Measurements from ENCODE around the gene DDX51.
"Not testable (repeated sequence)": the region's sequence is repeated elsewhere in the genome, so short reads cannot be mapped to it uniquely, and the experiment has no call there.

Gene DDX51

GRCh38 chr12:132153501-132154340 is 9.6 kb upstream of the DDX51 start:
- DNase-seq (ENCODE audit: low read depth), result peak; percentile 48

- no peak for DNase-seq (ENCODE audit: low read depth)
Observed at GRCh38 chr12:132152953-132153352, 8.8 kb upstream of the DDX51 start.

DNA sequence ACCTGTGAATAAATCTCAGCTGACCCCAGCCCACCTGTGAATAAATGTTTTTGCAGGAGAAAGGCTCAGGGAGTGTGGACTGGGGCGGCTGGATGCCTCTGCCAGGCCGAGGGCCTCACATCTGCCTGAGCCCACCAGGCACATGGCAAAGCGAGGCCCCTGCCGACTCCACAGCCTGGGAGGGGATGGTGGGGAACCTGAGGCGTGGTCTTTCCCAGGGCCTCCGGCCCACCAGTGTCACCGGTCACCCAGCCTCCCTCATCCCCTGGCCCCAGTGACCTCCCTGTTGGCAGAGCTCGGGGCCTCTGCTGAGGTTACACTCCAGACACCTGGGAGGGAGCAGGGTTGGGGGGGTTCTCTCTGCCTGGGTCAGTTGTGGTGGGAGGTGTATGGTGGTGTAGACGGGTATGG is 8.3 kb upstream of the DDX51 start:
- no peak for DNase-seq (ENCODE audit: low read depth)

DNA sequence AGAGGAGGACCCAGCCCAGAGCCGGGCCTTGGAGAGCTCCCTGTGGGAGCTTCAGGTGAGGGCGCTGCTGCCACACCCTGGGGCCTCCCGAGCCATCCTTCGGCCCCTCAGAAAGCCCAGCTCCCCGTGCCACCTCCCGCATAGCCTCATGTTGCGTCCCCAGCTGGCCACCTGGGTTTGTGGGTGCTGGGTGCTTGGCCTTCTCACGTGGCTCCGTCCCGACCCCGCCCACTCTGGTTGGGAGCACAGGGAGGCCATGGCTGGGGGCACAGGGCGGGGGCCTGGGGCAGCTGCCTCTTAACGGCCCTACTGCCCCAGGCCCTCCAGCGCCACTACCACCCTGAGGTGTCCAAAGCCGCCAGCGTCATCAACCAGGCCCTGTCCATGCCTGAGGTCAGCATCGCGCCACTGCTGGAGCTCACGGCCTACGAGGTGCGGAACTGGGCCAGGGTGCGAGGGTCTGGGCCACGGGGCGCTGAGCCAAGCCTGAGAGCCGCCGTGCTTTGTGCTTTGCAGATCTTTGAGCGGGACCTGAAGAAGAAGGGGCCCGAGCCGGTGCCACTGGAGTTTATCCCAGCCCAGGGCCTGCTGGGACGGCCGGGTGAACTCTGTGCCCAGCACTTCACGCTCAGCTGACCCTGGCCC is 7.8 kb upstream of the DDX51 start:
- no peak for DNase-seq (ENCODE audit: low read depth)

DNA sequence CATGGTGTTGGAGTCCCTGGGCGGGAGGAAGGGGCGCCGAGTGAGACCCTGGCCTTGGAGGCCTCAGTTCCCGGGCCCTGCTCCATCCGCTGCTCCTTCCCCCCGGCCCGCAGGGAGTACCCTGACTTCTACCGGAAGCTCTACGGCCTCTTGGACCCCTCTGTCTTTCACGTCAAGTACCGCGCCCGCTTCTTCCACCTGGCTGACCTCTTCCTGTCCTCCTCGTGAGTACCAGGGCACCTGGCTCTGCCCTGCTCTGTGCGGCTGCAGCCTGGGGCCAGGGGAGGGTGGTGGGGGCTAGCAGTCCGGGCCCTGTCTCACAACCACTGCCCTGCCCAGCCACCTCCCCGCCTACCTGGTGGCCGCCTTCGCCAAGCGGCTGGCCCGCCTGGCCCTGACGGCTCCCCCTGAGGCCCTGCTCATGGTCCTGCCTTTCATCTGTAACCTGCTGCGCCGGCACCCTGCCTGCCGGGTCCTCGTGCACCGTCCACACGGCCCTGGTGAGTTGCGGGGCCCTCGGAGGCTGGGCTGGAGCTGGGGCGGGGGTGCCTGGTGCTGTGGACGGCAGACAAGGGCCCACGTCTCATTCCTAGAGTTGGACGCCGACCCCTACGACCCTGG is 7.1 kb upstream of the DDX51 start:
- no peak for DNase-seq (ENCODE audit: low read depth)

- DNase-seq (ENCODE audit: low read depth), result no peak
Observed at GRCh38 chr12:132150780-132151144, 6.6 kb upstream of the DDX51 start.

GRCh38 chr12:132149526-132149925 is 5.4 kb upstream of the DDX51 start:
- DNase-seq (ENCODE audit: low read depth), result not testable (repeated sequence)

DNA sequence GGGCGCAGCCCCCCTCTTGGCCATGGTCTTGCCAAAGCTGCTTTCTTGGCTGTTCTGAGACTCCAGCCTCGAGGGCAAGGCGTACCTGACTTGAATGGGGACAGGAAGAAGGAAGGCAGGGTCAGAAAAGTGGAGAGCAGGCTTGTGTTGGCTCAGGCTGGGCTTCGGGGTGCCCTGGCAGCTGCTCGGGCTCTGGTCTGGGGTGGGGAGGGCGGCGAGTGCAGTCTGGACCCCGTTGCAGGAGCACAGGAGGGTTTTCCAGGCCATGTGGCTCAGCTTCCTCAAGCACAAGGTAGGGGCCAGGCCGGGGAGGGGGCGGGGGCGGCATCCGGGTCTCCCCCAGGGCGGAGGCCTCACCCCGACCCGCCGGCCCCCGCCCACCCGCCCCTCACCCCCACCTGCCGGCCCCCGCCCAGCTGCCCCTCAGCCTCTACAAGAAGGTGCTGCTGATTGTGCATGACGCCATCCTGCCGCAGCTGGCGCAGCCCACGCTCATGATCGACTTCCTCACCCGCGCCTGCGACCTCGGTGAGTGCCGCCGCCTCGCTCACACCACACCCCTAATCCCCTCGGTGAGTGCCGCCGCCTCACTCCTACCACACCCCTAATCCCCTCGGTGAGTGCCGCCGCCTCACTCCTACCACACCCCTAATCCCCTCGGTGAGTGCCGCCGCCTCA is 4.4 kb upstream of the DDX51 start:
- no peak for DNase-seq (ENCODE audit: low read depth)

- no peak for DNase-seq (ENCODE audit: low read depth)
Observed at GRCh38 chr12:132147423-132148367, 3.6 kb upstream of the DDX51 start.

GRCh38 chr12:132146772-132147422 is 2.8 kb upstream of the DDX51 start:
- DNase-seq (ENCODE audit: low read depth), result no peak

GRCh38 chr12:132146098-132146497 is 2.0 kb upstream of the DDX51 start:
- no peak for DNase-seq (ENCODE audit: low read depth)

DNA sequence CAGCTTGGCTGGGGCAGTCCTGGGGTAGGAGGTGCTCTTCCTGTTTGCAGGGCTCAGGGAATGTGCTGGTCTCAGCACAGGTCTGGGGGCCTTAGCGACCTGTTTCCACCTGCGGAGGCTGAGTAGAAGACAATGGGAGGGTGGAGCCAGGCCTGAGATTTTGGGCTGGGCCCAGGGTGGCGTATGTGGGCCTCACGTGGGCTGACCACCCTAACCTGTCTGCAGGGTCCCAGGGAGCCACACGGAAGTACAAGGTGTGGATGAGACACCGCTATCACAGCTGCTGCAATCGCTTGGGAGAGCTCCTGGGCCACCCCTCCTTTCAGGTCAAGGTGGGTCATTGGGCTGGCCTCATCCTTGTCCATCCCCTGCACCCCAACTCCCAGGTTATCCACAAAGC is 1.2 kb upstream of the DDX51 start:
- DNase-seq (ENCODE audit: low read depth), result no peak

DNA sequence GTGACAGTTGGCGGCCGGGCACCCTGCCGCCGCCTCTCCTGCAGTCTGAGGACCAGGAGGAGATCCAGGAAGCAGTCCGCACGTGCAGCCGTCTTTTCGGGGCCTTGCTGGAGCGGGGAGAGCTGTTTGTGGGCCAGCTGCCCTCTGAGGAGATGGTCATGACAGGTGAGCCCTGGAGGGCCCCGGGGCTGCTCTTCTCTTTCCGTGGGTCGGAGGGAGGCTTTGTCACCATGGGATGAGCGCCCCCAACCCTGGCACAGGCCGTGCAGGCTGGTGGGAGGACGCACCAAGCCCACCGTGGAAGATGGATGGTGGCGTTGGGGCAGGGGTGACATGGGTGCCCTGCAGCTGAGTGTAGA is 670 bp upstream of the DDX51 start:
- no peak for DNase-seq (ENCODE audit: low read depth)

DNA sequence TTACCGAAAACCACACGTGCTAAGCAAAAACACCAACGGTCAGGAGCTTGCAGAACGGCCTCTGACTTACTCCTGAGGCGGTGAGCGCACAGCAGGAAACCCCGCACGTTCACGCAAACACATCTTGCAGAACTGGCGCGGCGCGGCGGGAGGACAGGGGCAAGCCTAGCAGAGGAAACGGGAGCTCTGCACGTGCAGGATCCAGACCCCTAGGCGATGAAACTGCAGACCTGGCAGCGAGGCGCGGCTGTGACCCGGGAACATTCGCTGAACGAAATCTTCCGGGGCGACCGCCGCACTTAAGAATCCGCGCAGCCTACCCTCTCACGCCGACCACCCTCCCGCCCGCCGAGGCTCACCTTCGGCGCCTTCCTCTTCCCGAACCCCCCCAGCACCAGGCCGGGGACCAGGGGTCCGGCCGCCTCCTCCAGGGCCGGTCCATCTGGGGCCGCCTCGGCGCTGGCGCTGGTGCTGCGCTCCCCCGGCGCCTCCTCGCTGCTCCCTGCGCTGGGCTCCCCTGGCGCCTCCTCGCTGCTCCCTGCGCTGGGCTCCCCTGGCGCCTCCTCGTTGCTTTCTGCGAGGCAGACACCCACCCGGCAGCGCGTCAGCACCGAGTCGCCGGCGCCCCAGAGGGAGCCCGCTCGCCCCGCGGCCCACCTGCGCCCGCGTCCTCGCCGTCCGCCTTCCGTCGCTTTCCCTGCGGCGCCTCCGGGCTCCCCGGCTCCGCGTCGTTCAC is 615 bp downstream of the DDX51 start:
- no peak for DNase-seq (ENCODE audit: low read depth)

- DNase-seq (ENCODE audit: low read depth), result no peak
Observed at GRCh38 chr12:132142679-132143335, 1.3 kb downstream of the DDX51 start.

- no peak for DNase-seq (ENCODE audit: low read depth)
Observed at GRCh38 chr12:132141976-132142678, 2.0 kb downstream of the DDX51 start.

DNA sequence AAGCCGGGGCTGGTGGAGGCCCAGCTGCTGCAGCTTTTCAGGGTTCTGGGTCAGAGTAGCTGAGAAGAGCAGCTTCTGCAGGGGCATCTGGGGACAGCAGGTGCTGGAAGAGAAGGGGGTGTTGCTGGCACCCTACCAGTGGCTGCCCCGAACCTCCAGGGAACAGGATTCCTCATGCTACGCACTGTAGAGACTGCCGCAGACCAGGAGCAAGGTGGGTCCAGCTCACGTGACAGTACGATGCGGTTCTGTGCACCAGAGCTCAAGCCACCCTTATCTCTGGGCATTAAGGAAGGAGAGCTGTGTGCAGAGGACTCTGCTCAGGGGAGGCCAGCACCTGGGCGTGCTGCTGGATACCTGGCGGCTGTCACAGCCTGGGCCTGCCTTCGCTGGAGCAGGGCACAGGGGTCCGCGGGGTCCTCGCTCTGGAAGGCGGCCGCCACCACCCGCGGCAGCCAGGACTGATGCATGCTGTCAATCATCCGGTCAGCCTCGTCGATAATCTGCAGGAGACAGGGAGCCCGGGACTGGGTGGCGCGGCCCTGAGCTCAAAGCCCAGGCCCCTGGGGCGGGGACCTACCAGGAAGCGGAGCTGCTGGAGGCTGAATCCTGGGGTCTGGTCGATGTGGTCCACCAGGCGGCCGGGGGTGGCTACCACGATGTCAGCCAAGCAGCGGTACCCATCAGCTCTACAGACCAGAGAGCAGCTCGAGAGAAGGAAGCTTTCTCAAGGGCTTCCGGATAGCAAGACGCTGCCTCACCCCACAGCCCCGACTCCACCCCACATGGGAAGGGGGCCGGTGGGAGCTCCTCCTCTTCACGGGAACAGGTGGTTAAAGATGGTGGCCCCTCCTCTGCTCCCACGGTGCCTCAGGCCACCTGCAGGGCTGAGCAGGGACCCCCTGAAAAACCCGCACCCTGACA is 2.9 kb downstream of the DDX51 start:
- DNase-seq (ENCODE audit: low read depth), result no peak

DNA sequence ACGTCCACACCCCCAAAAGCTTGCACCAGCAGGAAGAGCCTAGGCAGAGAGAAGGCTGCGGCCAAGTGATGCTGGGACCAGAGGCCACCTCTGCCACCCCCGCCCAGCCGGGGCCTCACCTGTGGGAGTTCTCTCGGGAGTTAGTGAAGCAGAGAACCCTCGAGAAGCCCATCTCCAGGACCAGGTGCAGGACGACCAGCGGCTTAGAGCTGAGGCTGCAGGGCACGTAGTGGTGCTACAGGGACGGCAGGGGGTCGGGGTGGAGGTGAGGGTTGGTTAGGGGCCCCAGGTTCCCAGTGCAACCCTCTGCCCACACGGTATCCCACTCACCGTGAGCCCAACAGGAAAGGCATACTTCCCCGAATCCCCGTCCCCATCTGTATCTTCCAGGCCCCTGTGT is 3.6 kb downstream of the DDX51 start:
- DNase-seq (ENCODE audit: low read depth), result no peak
